ENCODE data around the gene ASCL3. TPM values are rescaled to one million over a fixed set of nuclear protein-coding genes. Genes with fewer than 3 reads are reported as not detected.
"Not testable (repeated sequence)": the region's sequence is repeated elsewhere in the genome, so short reads cannot be mapped to it uniquely, and the experiment has no call there.

The ASCL3 gene
- total RNA-seq, result not detected

- H3K27me3 ChIP-seq, result no peaks in the 10 kb centered on the region
- intact Hi-C loops (cut with DNase I), result no loop called here
- TF ChIP-seq POLR2A (IDR thresholded peaks at IDR 0.05), result no peak
- no peak for TF ChIP-seq CTCF (IDR thresholded peaks at IDR 0.05)
- H3K27ac ChIP-seq, result no peak within 1 kb of the TSS
- no peaks in the 10 kb centered on the region for H3K4me1 ChIP-seq
- no peaks in the 10 kb centered on the region for H3K9me3 ChIP-seq
- H3K36me3 ChIP-seq, result peaks cover 4 to 5% of the 10 kb centered on the region in 2 donors
- DNase-seq, result no peak
- 73 to 82% methylated on average over 5 of the region's 5 CpGs for WGBS, 2 donors
- no peak within 1 kb of the TSS for H3K4me3 ChIP-seq (replicated peaks in 1 of 3)
These were observed at the start of gene ASCL3 for GRCh38 chr11:8942518-8943066. TSS of gene ASCL3 (minus strand) at chr11:8943016. CDS start at chr11:8938161, 4,855 bp downstream.

GRCh38 chr11:8989453-8989852, 46.6 kb upstream of the ASCL3 start:
- TF ChIP-seq CTCF (IDR thresholded peaks at IDR 0.05), result no peak
- TF ChIP-seq POLR2A (IDR thresholded peaks at IDR 0.05), result no peak
- Histone ChIP-seq H3K36me3 (no peaks in the 10 kb centered on the region), H3K4me3 (replicated peaks in 1 of 3) (no peak overlapping the region), H3K27me3 (no peaks in the 10 kb centered on the region), H3K27ac (no peak overlapping the region), H3K4me1 (no peaks in the 10 kb centered on the region), H3K9me3 (no peaks in the 10 kb centered on the region)
- intact Hi-C loops (cut with DNase I), result no loop called here
- no peak for DNase-seq
- 84 to 87% methylated on average over 1 of the region's 1 CpG for WGBS, 2 donors

DNA sequence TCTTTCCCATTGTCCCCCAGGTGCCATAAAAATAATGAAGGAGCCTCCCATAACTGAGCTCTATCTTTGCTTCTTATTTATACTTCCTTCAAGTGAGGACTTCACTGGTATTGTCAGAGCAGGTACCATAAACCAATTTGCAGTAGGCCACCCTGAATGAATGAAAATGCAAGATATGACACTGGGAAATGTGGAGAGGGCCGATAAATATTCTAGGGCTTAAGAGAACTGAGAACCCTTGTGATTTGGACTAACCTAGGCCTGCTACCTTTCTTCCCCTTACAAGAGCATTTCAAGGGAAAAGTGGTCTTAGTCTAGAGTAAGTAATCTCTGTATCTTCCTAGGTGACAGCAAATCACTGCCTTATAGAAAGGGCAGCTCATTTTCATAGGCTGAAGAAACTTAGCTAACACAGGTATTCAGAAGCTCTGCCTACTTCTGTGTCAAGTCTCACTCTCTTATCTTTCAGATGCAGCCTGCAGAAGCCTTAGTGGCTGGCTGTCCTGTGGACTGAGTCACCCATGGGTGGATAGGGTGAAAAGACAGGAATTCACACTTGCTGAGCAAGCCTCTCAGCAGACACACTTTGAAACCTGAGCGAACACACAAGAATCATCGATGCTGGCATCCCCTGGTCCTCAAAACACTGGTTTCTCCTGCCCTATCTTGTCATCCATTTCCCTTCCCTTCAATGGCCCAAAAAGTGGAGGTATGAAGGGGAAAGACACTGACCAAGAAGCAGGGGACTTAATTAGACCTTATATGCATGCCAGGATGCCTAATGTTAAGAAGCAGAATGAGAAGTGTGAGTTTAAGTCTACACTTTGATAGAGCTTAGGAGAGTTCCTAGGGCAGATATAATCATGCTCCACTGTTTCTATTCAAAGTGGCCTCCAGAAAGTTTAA, 45.8 kb upstream of the ASCL3 start:
- TF ChIP-seq POLR2A (IDR thresholded peaks at IDR 0.05) (no peak), CTCF (IDR thresholded peaks at IDR 0.05) (no peak)
- no peaks in the 10 kb centered on the region for H3K4me1 ChIP-seq
- H3K27me3 ChIP-seq, result no peaks in the 10 kb centered on the region
- intact Hi-C loops (cut with DNase I), result no loop called here
- no peaks in the 10 kb centered on the region for H3K36me3 ChIP-seq
- WGBS, 2 donors, result 60 to 72% methylated on average over 3 of the region's 3 CpGs
- no peaks in the 10 kb centered on the region for H3K9me3 ChIP-seq
- H3K4me3 ChIP-seq (replicated peaks in 1 of 3), result no peak overlapping the region
- no peak for DNase-seq
- H3K27ac ChIP-seq, result no peak overlapping the region

GRCh38 chr11:8987446-8987845, 44.6 kb upstream of the ASCL3 start:
- no peaks in the 10 kb centered on the region for H3K36me3 ChIP-seq
- no peaks in the 10 kb centered on the region for H3K9me3 ChIP-seq
- H3K27ac ChIP-seq, result no peak overlapping the region
- no peak overlapping the region for H3K4me3 ChIP-seq (replicated peaks in 1 of 3)
- no peaks in the 10 kb centered on the region for H3K4me1 ChIP-seq
- H3K27me3 ChIP-seq, result no peaks in the 10 kb centered on the region
- 93 to 94% methylated on average over 2 of the region's 2 CpGs for WGBS, 2 donors
- DNase-seq, result no peak
- intact Hi-C loops (cut with DNase I), result no loop called here
- TF ChIP-seq POLR2A (IDR thresholded peaks at IDR 0.05) (no peak), CTCF (IDR thresholded peaks at IDR 0.05) (no peak)

DNA sequence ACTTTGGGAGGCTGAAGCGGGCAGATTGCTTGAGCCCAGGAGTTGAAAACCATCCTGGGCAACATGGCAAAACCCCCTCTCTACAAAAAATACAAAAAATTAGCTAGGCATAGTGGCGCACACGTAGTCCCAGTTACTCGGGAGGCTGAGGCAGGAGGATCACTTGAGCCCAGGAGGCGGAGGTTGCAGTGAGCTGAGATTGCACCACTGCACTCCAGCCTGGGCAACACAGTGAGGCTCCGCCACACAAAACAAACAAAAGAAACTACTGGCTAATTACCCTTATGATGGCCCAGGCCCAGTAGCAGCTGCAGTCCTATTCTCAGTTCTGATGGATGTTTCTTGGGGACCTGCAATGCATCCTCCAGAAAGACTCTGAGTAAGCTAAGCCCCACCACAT, 44.0 kb upstream of the ASCL3 start:
- H3K9me3 ChIP-seq; H3K27me3 ChIP-seq; H3K36me3 ChIP-seq; H3K4me3 ChIP-seq (replicated peaks in 1 of 3); intact Hi-C loops (cut with DNase I); DNase-seq; H3K27ac ChIP-seq; H3K4me1 ChIP-seq: not testable (repeated sequence)
- 86 to 98% methylated on average over 6 of the region's 6 CpGs for WGBS, 2 donors

All from thyroid gland (tissue), 4 donors.